ENCODE results near the gene AUTS2.
"Not testable (repeated sequence)": the region's sequence is repeated elsewhere in the genome, so short reads cannot be mapped to it uniquely, and the experiment has no call there.

AUTS2 gene

GRCh38 chr7:70259502-70259901 lies 661.2 kb downstream of the AUTS2 start:
- no peak for DNase-seq (ENCODE audit: low spot score)

GRCh38 chr7:70263471-70264255 lies 665.4 kb downstream of the AUTS2 start:
- no peak for DNase-seq (ENCODE audit: low spot score)

GRCh38 chr7:70266186-70266585 lies 667.9 kb downstream of the AUTS2 start:
- DNase-seq (ENCODE audit: low spot score) = no peak

- DNase-seq (ENCODE audit: low spot score) = no peak
These were observed 669.3 kb downstream of the AUTS2 start for GRCh38 chr7:70267381-70268120.

GRCh38 chr7:70268179-70268578 lies 669.9 kb downstream of the AUTS2 start:
- DNase-seq (ENCODE audit: low spot score) = no peak

- no peak for DNase-seq (ENCODE audit: low spot score)
These were observed 671.9 kb downstream of the AUTS2 start for GRCh38 chr7:70270149-70270548.

- DNase-seq (ENCODE audit: low spot score) = no peak
These were observed 673.4 kb downstream of the AUTS2 start for GRCh38 chr7:70271617-70272081.

- not testable (repeated sequence) for DNase-seq (ENCODE audit: low spot score)
These were observed 677.3 kb downstream of the AUTS2 start for GRCh38 chr7:70275570-70275969.

- DNase-seq (ENCODE audit: low spot score) = no peak
These were observed 686.9 kb downstream of the AUTS2 start for GRCh38 chr7:70285187-70285586.

GRCh38 chr7:70285854-70286253 lies 687.6 kb downstream of the AUTS2 start:
- DNase-seq (ENCODE audit: low spot score) = no peak

GRCh38 chr7:70288781-70289456 lies 690.6 kb downstream of the AUTS2 start:
- DNase-seq (ENCODE audit: low spot score) = no peak

- DNase-seq (ENCODE audit: low spot score) = no peak
These were observed 694.4 kb downstream of the AUTS2 start for GRCh38 chr7:70292716-70293115.

GRCh38 chr7:70294211-70294911 lies 696.1 kb downstream of the AUTS2 start:
- DNase-seq (ENCODE audit: low spot score) = no peak

- no peak for DNase-seq (ENCODE audit: low spot score)
These were observed 700.7 kb downstream of the AUTS2 start for GRCh38 chr7:70298780-70299471.

GRCh38 chr7:70299472-70299807 lies 701.2 kb downstream of the AUTS2 start:
- DNase-seq (ENCODE audit: low spot score) = no peak

- no peak for DNase-seq (ENCODE audit: low spot score)
These were observed 703.5 kb downstream of the AUTS2 start for GRCh38 chr7:70301673-70302185.

- no peak for DNase-seq (ENCODE audit: low spot score)
These were observed 705.0 kb downstream of the AUTS2 start for GRCh38 chr7:70303309-70303708.

GRCh38 chr7:70303780-70304179 lies 705.5 kb downstream of the AUTS2 start:
- DNase-seq (ENCODE audit: low spot score) = no peak

GRCh38 chr7:70306173-70306572 lies 707.9 kb downstream of the AUTS2 start:
- no peak for DNase-seq (ENCODE audit: low spot score)

GRCh38 chr7:70307544-70308106 lies 709.4 kb downstream of the AUTS2 start:
- no peak for DNase-seq (ENCODE audit: low spot score)

GRCh38 chr7:70312336-70312735 lies 714.1 kb downstream of the AUTS2 start:
- DNase-seq (ENCODE audit: low spot score) = no peak
